Measurements from ENCODE around the gene NEUROD2. TPM values are rescaled to one million over a fixed set of nuclear protein-coding genes. Genes with fewer than 3 reads are reported as not detected.

The NEUROD2 gene
- total and polyA plus RNA-seq, 10 of the 15 experiments (the other 5 are each of a cell fraction or from before 2014, with no cell fraction given), result not detected

- no peak for DNase-seq (ENCODE audit: low read depth, low spot score)
- no peaks in the 10 kb centered on the region; the same call in 1 of the 2 replicates for H3K79me2 ChIP-seq (ENCODE audit: control insufficient read depth, insufficient read depth, low read length)
- ChIA-PET RAD21 (ENCODE audit: unreplicated experiment) (interaction anchor here (1.5 kb wide), 1 partner anchor 212 kb away, joined by 3 read pairs; no protein-coding TSS in a partner anchor), POLR2A (no interaction called here), SMC1A (ENCODE audit: uncharacterized antibody, unreplicated experiment) (interaction anchor here (1.4 to 1.5 kb wide), 3 partner anchors 15 to 78 kb away, joined by 3 to 11 read pairs (median 3); partner anchors contain the start of gene MIEN1), CTCF (interaction anchor here (0.7 to 8.8 kb wide), 17 partner anchors 9 to 250 kb away, joined by 3 to 100 read pairs (median 4); partner anchors contain the start of genes MIEN1, PGAP3, PNMT and STARD3)
- H3K4me2 ChIP-seq (ENCODE audit: control insufficient read depth, insufficient read depth), result no peak overlapping the region
- ATAC-seq, result peak; percentile 25; the same call in 2 of the 3 replicates
- peaks cover 4 to 7% of the 10 kb centered on the region in 2 experiments; a peak in 3 of 4 replicates for H3K36me3 ChIP-seq (ENCODE audit: control insufficient read depth in 2 of 2, insufficient read depth in 2 of 2, low read length in 1 of 2)
- no peaks in the 10 kb centered on the region for H3K9me3 ChIP-seq (replicated peaks; ENCODE audit: control insufficient read depth, insufficient read depth, low read length)
- H3K9ac ChIP-seq (ENCODE audit: control insufficient read depth, insufficient read depth, low read length), result no peak overlapping the region
- H2AFZ ChIP-seq (ENCODE audit: control insufficient read depth, low read depth, low read length), result no peak overlapping the region
- no peak for FAIRE-seq
- WGBS (ENCODE audit: insufficient coverage, insufficient replicate concordance, low lambda C conversion rate, missing lambda C conversion rate), result 68% methylated on average over 7 of the region's 7 CpGs
- H4K20me1 ChIP-seq (ENCODE audit: control insufficient read depth, insufficient read depth), result no peaks in the 10 kb centered on the region
- no peak overlapping the region for H3K4me3 ChIP-seq
- H3K27me3 ChIP-seq (replicated peaks in 1 of 2; ENCODE audit: control insufficient read depth in 2 of 2, insufficient read depth in 2 of 2, low read length in 1 of 2), result no peaks in the 10 kb centered on the region
- BruUV-seq (replicated peaks), result no TSS peak
- in situ Hi-C loops (cut with MboI) (no loop called here), intact Hi-C loops (cut with micrococcal nuclease; ENCODE audit: unreplicated experiment) (no loop called here)
- no peak overlapping the region for H3K27ac ChIP-seq (ENCODE audit: control insufficient read depth, insufficient read depth)
- H3K4me1 ChIP-seq (ENCODE audit: control insufficient read depth, insufficient read depth, low read length), result no peaks in the 10 kb centered on the region
- TF ChIP-seq HDGF (IDR thresholded peaks at IDR 0.05) (no peak), E2F8 (IDR thresholded peaks at IDR 0.05; ENCODE audit: low read depth, partially characterized antibody) (no peak), TCF7 (IDR thresholded peaks at IDR 0.05; ENCODE audit: borderline replicate concordance) (no peak), ZNF24 (IDR thresholded peaks at IDR 0.05) (no peak), RAD51 (IDR thresholded peaks at IDR 0.05) (no peak), POLR2AphosphoS5 (IDR thresholded peaks at IDR 0.05; ENCODE audit: low read length) (no peak), SKIL (IDR thresholded peaks at IDR 0.05; ENCODE audit: low read depth, poor library complexity, severe bottlenecking) (no peak), PRDM15 (CRISPR knock-in tag; IDR thresholded peaks at IDR 0.05) (no peak), EP300 (IDR thresholded peaks at IDR 0.05; ENCODE audit: borderline replicate concordance in 1 of 2, control insufficient read depth in 1 of 2, low read depth in 2 of 2, low read length in 2 of 2) (no peak), IKZF1 (conservative IDR thresholded peaks at IDR 0.05) (no peak), MEF2A (IDR thresholded peaks at IDR 0.05; ENCODE audit: insufficient read depth, low read depth, low read length) (no peak), SREBF1 (IDR thresholded peaks at IDR 0.05; ENCODE audit: low read length) (no peak), PKNOX1 (IDR thresholded peaks at IDR 0.05) (no peak)
Observed at GRCh38 chr17:39652587-39653315, 45.0 kb upstream of the NEUROD2 start.

Measured in GM12878 (cell line).